ENCODE results near the gene PLET1. TPM values are rescaled to one million over a fixed set of nuclear protein-coding genes. Genes with fewer than 3 reads are reported as not detected.

The PLET1 gene
- total RNA-seq, 1 experiment from 2014 or later = 0.26 TPM

DNA sequence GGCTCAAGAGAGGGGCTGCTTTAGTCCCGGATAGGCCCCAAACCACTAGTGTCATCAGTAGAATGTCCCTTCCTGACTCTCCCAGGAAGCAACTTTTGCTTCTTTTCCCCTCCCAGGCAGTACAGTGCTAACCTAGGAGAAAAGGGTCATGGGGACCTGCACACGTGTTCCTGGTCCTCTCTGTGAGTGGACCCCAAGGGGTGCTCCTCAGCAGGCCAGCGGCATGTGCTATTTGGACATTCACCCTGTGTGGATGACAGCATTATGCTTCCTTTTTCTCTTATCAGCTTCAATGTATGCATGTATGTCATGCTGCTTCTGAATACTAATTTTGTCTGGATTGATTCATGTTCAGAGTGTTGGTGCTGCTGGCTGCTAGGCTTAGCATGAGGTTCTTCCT lies 18.1 kb upstream of the PLET1 start:
- H3K4me3 ChIP-seq (ENCODE audit: low read length) = no peak overlapping the region
- no peak overlapping the region for H2AFZ ChIP-seq (ENCODE audit: low read length)
- ChIA-PET POLR2A (ENCODE audit: unreplicated experiment) (no interaction called here), CTCF (interaction anchor here (2.2 kb wide), 1 partner anchor 58 kb away, joined by 60 read pairs; no protein-coding TSS in a partner anchor)
- no peaks in the 10 kb centered on the region for H3K9me3 ChIP-seq (ENCODE audit: low read length)
- no peaks in the 10 kb centered on the region for H3K27me3 ChIP-seq (ENCODE audit: low read length)
- DNase-seq = no peak
- H3F3A ChIP-seq (ENCODE audit: low read length, unreplicated experiment) = no peaks in the 10 kb centered on the region
- no peak for ATAC-seq
- intact Hi-C loops (cut with micrococcal nuclease) = no loop called here
- no peaks in the 10 kb centered on the region for H3K9me2 ChIP-seq (replicated peaks; ENCODE audit: low read length)
- H3K27ac ChIP-seq (ENCODE audit: low read length) = no peak overlapping the region
- 0 out of 2 replicates have a peak, but pooled peaks cover 4% of the 10 kb centered on the region for H3K4me1 ChIP-seq (ENCODE audit: insufficient read depth, low read length)
- TF ChIP-seq, protein P1, sequence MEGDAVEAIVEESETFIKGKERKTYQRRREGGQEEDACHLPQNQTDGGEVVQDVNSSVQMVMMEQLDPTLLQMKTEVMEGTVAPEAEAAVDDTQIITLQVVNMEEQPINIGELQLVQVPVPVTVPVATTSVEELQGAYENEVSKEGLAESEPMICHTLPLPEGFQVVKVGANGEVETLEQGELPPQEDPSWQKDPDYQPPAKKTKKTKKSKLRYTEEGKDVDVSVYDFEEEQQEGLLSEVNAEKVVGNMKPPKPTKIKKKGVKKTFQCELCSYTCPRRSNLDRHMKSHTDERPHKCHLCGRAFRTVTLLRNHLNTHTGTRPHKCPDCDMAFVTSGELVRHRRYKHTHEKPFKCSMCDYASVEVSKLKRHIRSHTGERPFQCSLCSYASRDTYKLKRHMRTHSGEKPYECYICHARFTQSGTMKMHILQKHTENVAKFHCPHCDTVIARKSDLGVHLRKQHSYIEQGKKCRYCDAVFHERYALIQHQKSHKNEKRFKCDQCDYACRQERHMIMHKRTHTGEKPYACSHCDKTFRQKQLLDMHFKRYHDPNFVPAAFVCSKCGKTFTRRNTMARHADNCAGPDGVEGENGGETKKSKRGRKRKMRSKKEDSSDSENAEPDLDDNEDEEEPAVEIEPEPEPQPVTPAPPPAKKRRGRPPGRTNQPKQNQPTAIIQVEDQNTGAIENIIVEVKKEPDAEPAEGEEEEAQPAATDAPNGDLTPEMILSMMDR (conservative IDR thresholded peaks at IDR 0.05; ENCODE audit: low read depth, low read length) = no peak
- TF ChIP-seq EZH2 (IDR thresholded peaks at IDR 0.05; ENCODE audit: low read length, unreplicated experiment) = no peak
- no TSS peak for BruUV-seq (replicated peaks)
- H3K9ac ChIP-seq (ENCODE audit: low read length) = no peak overlapping the region
- H3K36me3 ChIP-seq (ENCODE audit: low read depth, low read length) = no peaks in the 10 kb centered on the region
- H4K20me1 ChIP-seq (ENCODE audit: low read length) = no peaks in the 10 kb centered on the region
- no peaks in the 10 kb centered on the region for H3K79me2 ChIP-seq (ENCODE audit: low read length)
- no peak overlapping the region for H3K4me2 ChIP-seq (ENCODE audit: low read length)

DNA sequence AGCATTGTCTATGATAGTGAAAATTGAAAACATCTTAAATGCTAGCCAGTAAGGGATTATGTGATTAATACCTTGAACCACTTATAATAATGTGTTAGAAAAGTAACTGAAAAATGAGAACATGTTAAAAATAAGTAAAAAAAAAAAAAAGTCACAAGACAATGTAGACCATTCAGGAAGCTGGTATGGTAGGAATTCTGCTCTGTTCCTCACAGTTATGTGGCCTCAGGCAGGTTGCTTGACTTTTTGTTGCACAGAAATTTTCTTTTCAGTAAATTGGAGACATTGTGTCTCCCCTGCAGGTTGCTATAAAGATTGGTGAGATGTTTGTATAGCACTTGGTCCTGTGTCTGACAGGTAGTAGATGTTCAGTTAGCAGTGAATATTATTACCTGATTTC lies 17.3 kb upstream of the PLET1 start:
- Histone ChIP-seq H4K20me1 (ENCODE audit: low read length) (no peaks in the 10 kb centered on the region), H3K9me3 (ENCODE audit: low read length) (no peaks in the 10 kb centered on the region), H3F3A (ENCODE audit: low read length, unreplicated experiment) (no peaks in the 10 kb centered on the region), H3K9me2 (replicated peaks; ENCODE audit: low read length) (no peaks in the 10 kb centered on the region), H3K9ac (ENCODE audit: low read length) (no peak overlapping the region), H3K27me3 (ENCODE audit: low read length) (no peaks in the 10 kb centered on the region), H3K4me3 (ENCODE audit: low read length) (no peak overlapping the region), H3K27ac (ENCODE audit: low read length) (no peak overlapping the region), H3K36me3 (ENCODE audit: low read depth, low read length) (no peaks in the 10 kb centered on the region), H3K4me2 (ENCODE audit: low read length) (no peak overlapping the region), H3K4me1 (ENCODE audit: insufficient read depth, low read length) (0 out of 2 replicates have a peak, but pooled peaks cover 4% of the 10 kb centered on the region), H2AFZ (ENCODE audit: low read length) (no peak overlapping the region), H3K79me2 (ENCODE audit: low read length) (no peaks in the 10 kb centered on the region)
- ChIA-PET CTCF (no interaction called here), POLR2A (ENCODE audit: unreplicated experiment) (no interaction called here)
- ATAC-seq (no peak), DNase-seq (no peak)
- intact Hi-C loops (cut with micrococcal nuclease) = no loop called here
- TF ChIP-seq, protein P1 (conservative IDR thresholded peaks at IDR 0.05; ENCODE audit: low read depth, low read length) = no peak
- BruUV-seq (replicated peaks) = no TSS peak

DNA sequence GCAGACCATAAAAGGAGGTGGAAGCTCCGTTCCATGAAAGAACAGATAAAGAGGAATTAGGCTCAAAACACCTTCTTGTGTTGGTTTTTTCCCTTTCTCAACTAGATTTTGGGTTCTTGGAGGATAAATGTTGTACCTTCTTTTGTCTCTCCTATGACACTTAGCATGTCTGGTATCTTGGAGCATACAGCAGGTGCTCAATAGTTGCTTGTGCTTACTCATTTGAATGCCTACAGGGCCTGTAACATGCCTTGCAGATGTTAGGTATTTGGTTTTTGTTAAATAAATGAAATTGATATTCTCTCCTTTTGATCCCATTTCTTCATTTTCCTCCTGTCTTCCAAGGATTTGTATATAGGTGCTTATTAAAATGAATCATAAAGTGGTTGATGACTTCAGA lies 16.4 kb upstream of the PLET1 start:
- intact Hi-C loops (cut with micrococcal nuclease) = no loop called here
- H3K27me3 ChIP-seq (ENCODE audit: low read length) = no peaks in the 10 kb centered on the region
- H3K9ac ChIP-seq (ENCODE audit: low read length) = no peak overlapping the region
- ChIA-PET CTCF (no interaction called here), POLR2A (ENCODE audit: unreplicated experiment) (no interaction called here)
- H3K4me2 ChIP-seq (ENCODE audit: low read length) = no peak overlapping the region
- H3K4me1 ChIP-seq (ENCODE audit: insufficient read depth, low read length) = 0 out of 2 replicates have a peak, but pooled peaks cover 4% of the 10 kb centered on the region
- TF ChIP-seq EZH2 (IDR thresholded peaks at IDR 0.05; ENCODE audit: low read length, unreplicated experiment) = no peak
- no peak for TF ChIP-seq EZH2phosphoT487 (IDR thresholded peaks at IDR 0.05; ENCODE audit: borderline replicate concordance, low read length)
- TF ChIP-seq, protein P1 (conservative IDR thresholded peaks at IDR 0.05; ENCODE audit: low read depth, low read length) = no peak
- BruUV-seq (replicated peaks) = no TSS peak
- no peaks in the 10 kb centered on the region for H3F3A ChIP-seq (ENCODE audit: low read length, unreplicated experiment)
- no peaks in the 10 kb centered on the region for H3K36me3 ChIP-seq (ENCODE audit: low read depth, low read length)
- ATAC-seq = no peak
- no peak overlapping the region for H3K27ac ChIP-seq (ENCODE audit: low read length)
- no peak for DNase-seq
- H3K9me3 ChIP-seq (ENCODE audit: low read length) = no peaks in the 10 kb centered on the region
- H2AFZ ChIP-seq (ENCODE audit: low read length) = no peak overlapping the region
- H4K20me1 ChIP-seq (ENCODE audit: low read length) = no peaks in the 10 kb centered on the region
- H3K9me2 ChIP-seq (replicated peaks; ENCODE audit: low read length) = no peaks in the 10 kb centered on the region
- no peaks in the 10 kb centered on the region for H3K79me2 ChIP-seq (ENCODE audit: low read length)
- H3K4me3 ChIP-seq (ENCODE audit: low read length) = no peak overlapping the region

All from PC-3 (cell line).